ENCODE data around the gene AIMP1. TPM values are rescaled to one million over a fixed set of nuclear protein-coding genes. Genes with fewer than 3 reads are reported as not detected.

AIMP1 gene
- polyA plus RNA-seq, 3 donors: 15.2 to 65.6 (median 56.1) TPM

DNA sequence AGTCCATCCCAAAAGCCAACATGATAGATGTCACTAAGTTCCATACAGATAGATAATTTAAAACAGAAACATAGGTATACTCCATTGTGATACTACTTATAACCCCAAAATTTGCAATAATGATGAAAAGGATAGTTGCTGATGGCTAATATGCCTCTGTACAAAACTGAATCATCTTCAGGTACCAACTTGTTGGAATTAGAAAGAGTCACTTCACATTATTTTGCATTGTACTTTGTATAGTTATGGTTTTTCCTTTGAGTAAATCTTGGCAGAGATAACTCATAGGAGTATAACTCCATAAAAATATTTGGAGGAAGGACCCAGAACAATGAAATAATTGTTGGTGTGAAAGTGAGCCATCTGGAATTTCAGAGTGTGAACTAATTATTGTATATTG, 34.7 kb downstream of the AIMP1 start:
- no peak overlapping the region for H3K4me3 ChIP-seq (replicated peaks in 1 of 3; ENCODE audit: low read depth in 2 of 3, low read length in 3 of 3)
- H3K9me3 Mint-ChIP-seq: no peaks in the 10 kb centered on the region
- H3K4me1 Mint-ChIP-seq: peaks cover 23% of the 10 kb centered on the region
- no peak overlapping the region for H3K27ac Mint-ChIP-seq
- peaks cover 42 to 44% of the 10 kb centered on the region in 2 donors for H3K36me3 Mint-ChIP-seq
- H3K27ac ChIP-seq (ENCODE audit: low read depth in 1 of 2, low read length in 2 of 2): no peak overlapping the region
- DNase-seq: no peak
- intact Hi-C loops (cut with micrococcal nuclease): no loop called here
- TF ChIP-seq, protein P1, sequence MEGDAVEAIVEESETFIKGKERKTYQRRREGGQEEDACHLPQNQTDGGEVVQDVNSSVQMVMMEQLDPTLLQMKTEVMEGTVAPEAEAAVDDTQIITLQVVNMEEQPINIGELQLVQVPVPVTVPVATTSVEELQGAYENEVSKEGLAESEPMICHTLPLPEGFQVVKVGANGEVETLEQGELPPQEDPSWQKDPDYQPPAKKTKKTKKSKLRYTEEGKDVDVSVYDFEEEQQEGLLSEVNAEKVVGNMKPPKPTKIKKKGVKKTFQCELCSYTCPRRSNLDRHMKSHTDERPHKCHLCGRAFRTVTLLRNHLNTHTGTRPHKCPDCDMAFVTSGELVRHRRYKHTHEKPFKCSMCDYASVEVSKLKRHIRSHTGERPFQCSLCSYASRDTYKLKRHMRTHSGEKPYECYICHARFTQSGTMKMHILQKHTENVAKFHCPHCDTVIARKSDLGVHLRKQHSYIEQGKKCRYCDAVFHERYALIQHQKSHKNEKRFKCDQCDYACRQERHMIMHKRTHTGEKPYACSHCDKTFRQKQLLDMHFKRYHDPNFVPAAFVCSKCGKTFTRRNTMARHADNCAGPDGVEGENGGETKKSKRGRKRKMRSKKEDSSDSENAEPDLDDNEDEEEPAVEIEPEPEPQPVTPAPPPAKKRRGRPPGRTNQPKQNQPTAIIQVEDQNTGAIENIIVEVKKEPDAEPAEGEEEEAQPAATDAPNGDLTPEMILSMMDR (IDR thresholded peaks at IDR 0.05): no peak
- H3K36me3 ChIP-seq (replicated peaks in 1 of 2; ENCODE audit: control insufficient read depth in 1 of 2, insufficient read depth in 2 of 2, low read length in 2 of 2): peaks cover 34 to 62% of the 10 kb centered on the region in 2 donors
- H3K4me3 Mint-ChIP-seq: no peak overlapping the region
- H3K9me3 ChIP-seq (replicated peaks in 1 of 2; ENCODE audit: control insufficient read depth in 1 of 2, insufficient read depth in 1 of 2, low read length in 2 of 2): no peaks in the 10 kb centered on the region
- H3K27me3 Mint-ChIP-seq (ENCODE audit: low read depth in 3 of 3): no peaks in the 10 kb centered on the region
- no peak overlapping the region for H2AFZ ChIP-seq (ENCODE audit: insufficient read depth, low read depth, low read length, poor library complexity, severe bottlenecking)
- H3K9ac ChIP-seq (ENCODE audit: insufficient read depth, low read length, poor library complexity, severe bottlenecking): no peak overlapping the region
- no peaks in the 10 kb centered on the region for H4K20me1 ChIP-seq (ENCODE audit: insufficient read depth, low read length)
- H3K4me2 ChIP-seq (replicated peaks; ENCODE audit: extremely low read depth, low read length, poor library complexity, severe bottlenecking): no peak overlapping the region
- H3K4me1 ChIP-seq (ENCODE audit: control insufficient read depth in 1 of 2, insufficient read depth in 2 of 2, low read length in 2 of 2): no peaks in the 10 kb centered on the region
- H3K27me3 ChIP-seq (ENCODE audit: control insufficient read depth in 2 of 2, insufficient read depth in 2 of 2, low read length in 2 of 2): no peaks in the 10 kb centered on the region
- no peaks in the 10 kb centered on the region for H3K79me2 ChIP-seq (ENCODE audit: insufficient read depth, low read length)

DNA sequence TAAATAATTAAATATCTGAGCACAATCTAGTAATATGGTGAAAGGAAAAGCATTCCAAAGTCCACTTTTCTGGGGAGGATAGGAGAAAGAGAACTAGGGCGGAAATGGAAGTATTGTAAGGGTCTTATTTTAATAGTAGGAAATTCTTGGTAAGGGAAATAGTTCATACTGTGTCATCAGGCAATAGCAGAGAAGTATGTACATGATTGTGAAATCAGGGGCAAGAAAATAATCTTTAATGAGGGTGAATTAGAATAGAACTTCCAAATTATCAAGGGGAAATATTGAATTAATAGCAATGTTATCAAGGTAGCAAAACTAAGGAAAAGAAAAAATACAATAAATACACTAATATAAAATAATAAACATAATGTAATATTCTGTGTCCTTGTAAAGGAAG, 37.4 kb downstream of the AIMP1 start:
- no peaks in the 10 kb centered on the region for H4K20me1 ChIP-seq (ENCODE audit: insufficient read depth, low read length)
- TF ChIP-seq, protein P1 (IDR thresholded peaks at IDR 0.05): no peak
- no peak overlapping the region for H3K4me2 ChIP-seq (replicated peaks; ENCODE audit: extremely low read depth, low read length, poor library complexity, severe bottlenecking)
- Mint-ChIP-seq H3K9me3 (no peaks in the 10 kb centered on the region), H3K27me3 (ENCODE audit: low read depth in 3 of 3) (no peaks in the 10 kb centered on the region), H3K4me3 (no peak overlapping the region), H3K27ac (peak overlapping the region in 1 of 7 donors; percentile 1), H3K36me3 (peaks cover 25 to 28% of the 10 kb centered on the region in 2 donors), H3K4me1 (peaks cover 35% of the 10 kb centered on the region)
- no peak overlapping the region for H3K4me3 ChIP-seq (replicated peaks in 1 of 3; ENCODE audit: low read depth in 2 of 3, low read length in 3 of 3)
- no peaks in the 10 kb centered on the region for H3K27me3 ChIP-seq (ENCODE audit: control insufficient read depth in 2 of 2, insufficient read depth in 2 of 2, low read length in 2 of 2)
- H3K4me1 ChIP-seq (ENCODE audit: control insufficient read depth in 1 of 2, insufficient read depth in 2 of 2, low read length in 2 of 2): peaks cover 0 to 3% of the 10 kb centered on the region in 2 donors
- no peaks in the 10 kb centered on the region for H3K9me3 ChIP-seq (replicated peaks in 1 of 2; ENCODE audit: control insufficient read depth in 1 of 2, insufficient read depth in 1 of 2, low read length in 2 of 2)
- H3K27ac ChIP-seq (ENCODE audit: low read depth in 1 of 2, low read length in 2 of 2): no peak overlapping the region
- no peak overlapping the region for H2AFZ ChIP-seq (ENCODE audit: insufficient read depth, low read depth, low read length, poor library complexity, severe bottlenecking)
- WGBS (ENCODE audit: insufficient coverage): no CpG with 5 or more reads among the region's 1 CpG
- peaks cover 10 to 36% of the 10 kb centered on the region in 2 donors for H3K36me3 ChIP-seq (replicated peaks in 1 of 2; ENCODE audit: control insufficient read depth in 1 of 2, insufficient read depth in 2 of 2, low read length in 2 of 2)
- H3K79me2 ChIP-seq (ENCODE audit: insufficient read depth, low read length): no peaks in the 10 kb centered on the region
- DNase-seq: no peak
- no peak overlapping the region for H3K9ac ChIP-seq (ENCODE audit: insufficient read depth, low read length, poor library complexity, severe bottlenecking)
- intact Hi-C loops (cut with micrococcal nuclease): no loop called here

Data from CD14-positive monocyte (primary cell).